PC-3 (cell line): ENCODE results near the gene AAMP.
A peak's percentile ranks its signal among the peaks of the same experiment; 100 is the strongest.

Experiments
- EZH2 ChIP-seq: fragments of 300-600 bp; sonication (generic); IDR thresholded peaks from one replicate; pipeline ENCODE4 v1.6.1; 2017; ENCODE audit warnings: antibody characterized with exemption, mild to moderate bottlenecking, low read length; ENCODE audit not compliant: unreplicated experiment
- EZH2phosphoT487 ChIP-seq: fragments of 300-600 bp; sonication (generic); IDR thresholded peaks from 2 replicates; pipeline ENCODE4 v1.6.1; 2018; ENCODE audit warnings: mild to moderate bottlenecking, antibody characterized with exemption, low read length, borderline replicate concordance
- TF ChIP-seq, protein P1 (sequence below): fragments of 300-600 bp; sonication (generic); conservative IDR thresholded peaks from 2 replicates; pipeline ENCODE4 v1.5.1; 2017; ENCODE audit warnings: antibody characterized with exemption, low read depth, mild to moderate bottlenecking, low read length

DNA sequence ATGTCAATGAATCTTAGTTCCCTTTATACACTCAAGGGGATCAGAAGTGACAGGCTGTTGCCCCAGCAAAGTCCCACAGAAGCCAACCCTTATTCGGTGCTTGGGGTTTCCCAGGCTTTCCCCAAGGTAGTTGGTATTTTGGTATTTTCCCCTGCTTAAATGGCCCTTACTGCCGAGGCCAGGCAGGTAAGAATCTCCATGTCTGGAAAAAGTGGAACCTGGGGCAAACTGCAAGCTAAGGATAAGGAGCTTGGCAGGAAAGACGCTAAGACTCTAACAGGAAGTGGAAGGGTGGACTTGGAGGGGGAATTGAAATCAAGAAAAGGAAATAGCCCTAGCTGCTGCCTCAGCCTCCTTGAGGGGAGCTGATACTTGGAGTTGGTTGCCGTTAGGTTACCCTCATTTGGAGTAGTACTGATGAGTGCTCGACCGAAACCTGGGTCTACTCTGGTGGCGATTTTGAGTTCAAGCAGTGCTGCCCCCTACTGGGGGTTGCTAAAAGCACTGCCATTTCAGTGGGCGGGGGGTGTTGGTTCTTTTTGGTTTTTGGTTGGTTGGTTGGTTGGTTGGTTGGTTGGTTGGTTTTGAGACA, 12.5 kb downstream of the AAMP start:
- TF ChIP-seq, protein P1, sequence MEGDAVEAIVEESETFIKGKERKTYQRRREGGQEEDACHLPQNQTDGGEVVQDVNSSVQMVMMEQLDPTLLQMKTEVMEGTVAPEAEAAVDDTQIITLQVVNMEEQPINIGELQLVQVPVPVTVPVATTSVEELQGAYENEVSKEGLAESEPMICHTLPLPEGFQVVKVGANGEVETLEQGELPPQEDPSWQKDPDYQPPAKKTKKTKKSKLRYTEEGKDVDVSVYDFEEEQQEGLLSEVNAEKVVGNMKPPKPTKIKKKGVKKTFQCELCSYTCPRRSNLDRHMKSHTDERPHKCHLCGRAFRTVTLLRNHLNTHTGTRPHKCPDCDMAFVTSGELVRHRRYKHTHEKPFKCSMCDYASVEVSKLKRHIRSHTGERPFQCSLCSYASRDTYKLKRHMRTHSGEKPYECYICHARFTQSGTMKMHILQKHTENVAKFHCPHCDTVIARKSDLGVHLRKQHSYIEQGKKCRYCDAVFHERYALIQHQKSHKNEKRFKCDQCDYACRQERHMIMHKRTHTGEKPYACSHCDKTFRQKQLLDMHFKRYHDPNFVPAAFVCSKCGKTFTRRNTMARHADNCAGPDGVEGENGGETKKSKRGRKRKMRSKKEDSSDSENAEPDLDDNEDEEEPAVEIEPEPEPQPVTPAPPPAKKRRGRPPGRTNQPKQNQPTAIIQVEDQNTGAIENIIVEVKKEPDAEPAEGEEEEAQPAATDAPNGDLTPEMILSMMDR: peak; percentile 69
- TF ChIP-seq EZH2phosphoT487 (no peak), EZH2 (no peak)
